Glomerular endothelial cell (primary cell): ENCODE measurements around the gene CD52. TPM values are rescaled to one million over a fixed set of nuclear protein-coding genes. Genes with fewer than 3 reads are reported as not detected.
"Not testable (repeated sequence)": the region's sequence is repeated elsewhere in the genome, so short reads cannot be mapped to it uniquely, and the experiment has no call there.

Experiments used
- DNase-seq: peaks from one replicate; pipeline ENCODE4 v3.0.0-alpha.2; 2011; ENCODE audit warnings: low read depth, low spot score; ENCODE audit errors: extremely low read depth
- total RNA-seq: library from RNA; depleted of rRNA; stranded (reverse); fragments of >200 nt; gene quantifications from 2 replicates; pipeline ENCODE4 v1.2.3, GENCODE V29; 2015

The CD52 gene
- total RNA-seq, 1 donor from 2014 or later, result not detected

DNA sequence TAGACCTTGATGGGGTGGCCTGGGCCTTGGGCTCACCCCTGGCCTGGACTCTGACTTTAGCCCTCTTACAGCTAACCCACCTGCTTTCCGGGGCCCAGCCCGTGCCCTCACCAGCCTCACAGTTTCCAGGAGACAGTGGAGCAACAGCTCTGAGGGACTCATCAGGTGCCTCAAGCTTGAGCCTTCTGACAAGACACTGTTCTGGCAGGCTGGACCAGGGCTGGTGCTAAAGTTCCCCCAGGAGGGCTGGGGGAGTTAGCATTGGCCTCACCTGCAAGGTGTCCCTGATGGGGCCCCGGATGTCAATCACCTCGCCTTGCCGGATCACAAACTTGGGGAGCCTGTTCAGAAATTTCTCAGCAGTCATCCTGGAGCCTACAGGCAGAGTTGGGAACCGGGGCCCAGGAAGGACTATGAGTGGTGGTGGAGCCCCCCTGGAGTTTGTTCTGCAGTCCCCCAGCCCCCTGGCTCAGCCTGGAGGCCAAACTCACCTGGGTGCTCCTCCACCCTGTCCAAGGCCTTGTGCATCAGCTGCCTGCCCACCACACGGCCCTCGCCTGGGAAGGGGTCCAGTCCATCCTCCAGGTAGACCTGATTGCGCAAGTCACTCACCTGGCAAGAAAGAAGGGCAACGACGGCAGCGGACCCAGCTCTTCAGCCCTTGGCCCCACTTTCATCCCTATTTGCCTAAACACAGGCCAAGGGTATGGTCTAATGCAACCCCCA, 33.7 kb upstream of the CD52 start:
- DNase-seq, result no peak

DNA sequence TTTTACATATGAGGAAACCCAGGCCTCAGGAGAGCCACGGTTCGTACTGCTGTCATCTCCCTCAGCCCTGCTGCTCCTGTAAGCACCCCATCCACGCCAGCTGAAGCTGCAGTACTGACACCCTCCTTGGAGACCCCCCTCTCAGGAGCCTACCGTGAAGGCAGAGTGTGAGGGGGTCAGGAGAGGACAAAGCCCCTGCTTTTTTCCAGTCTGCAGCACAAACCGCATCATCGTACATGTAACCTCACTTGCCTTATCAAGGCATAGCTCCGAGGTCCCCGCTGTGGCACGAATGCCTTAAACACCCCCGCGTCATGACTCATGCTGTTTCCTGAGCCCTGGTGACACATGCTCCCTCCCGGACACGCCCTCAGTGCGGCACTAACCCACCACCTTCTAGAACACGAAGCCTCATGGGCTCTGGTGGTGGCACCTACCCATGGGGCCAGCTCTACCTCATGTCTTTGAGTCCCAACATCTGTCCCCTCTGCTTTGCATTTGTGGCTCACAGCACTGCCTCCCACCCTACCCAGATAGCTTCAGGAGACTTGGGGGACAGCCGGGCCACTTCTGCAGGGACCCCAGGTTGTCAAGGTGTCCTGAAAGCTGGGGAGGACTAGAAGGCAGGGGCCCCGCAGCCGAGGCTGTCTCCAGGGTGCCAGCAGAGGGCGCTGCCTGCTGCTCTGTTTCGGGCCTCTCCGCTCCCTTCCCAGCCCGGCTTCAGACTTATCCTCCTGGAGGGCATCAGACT, 33.0 kb upstream of the CD52 start:
- no peak for DNase-seq

DNA sequence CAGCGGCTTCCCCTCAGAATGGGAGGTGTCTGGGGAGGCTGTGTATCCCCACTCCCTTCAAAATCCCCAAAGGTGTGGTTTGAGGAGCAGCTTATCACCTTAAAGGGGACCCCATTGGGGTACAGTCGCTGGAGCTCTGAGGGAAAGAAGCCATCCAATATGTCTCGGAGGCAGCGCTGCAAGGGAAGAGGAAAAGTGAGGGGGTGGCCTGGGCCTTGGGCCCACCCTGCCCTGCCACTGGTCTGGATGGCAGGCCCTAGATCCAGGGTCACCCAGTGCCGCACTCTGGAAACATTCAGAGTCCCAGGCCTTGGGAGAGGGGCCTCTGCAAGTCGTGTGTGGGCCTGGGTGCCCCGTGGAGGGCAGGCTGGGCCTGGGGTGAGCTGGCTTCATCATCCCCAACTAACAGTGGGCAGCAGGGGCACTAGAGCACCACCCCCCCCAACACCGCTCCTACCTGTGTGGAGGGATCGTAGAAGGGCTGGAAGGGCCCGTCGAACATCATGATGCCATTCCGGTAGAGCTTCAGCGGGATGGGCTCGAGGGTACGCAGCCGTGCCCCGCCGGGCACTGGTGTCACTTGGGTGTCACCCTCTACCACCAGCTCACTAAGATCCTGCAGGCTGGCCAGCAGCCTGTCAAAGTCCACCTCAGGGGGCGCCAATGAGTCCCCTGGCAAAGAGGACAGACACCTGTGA, 32.2 kb upstream of the CD52 start:
- no peak for DNase-seq

DNA sequence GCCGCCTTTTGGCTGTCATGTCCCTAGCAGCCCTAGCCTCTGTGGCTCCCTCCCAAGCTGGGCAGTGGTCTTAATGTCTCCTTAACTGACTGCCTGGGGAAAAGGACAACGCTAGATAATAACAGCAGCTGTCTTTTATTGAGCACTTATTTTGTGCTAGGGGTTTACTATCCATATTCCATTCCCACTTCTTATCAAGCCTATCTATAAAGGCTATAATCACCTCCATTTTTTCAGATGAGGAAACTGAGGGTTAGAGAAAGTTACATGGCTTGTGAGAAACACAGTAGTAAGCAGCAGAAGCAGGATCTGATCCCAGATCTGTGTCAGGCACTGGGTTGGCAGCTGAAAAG, 31.7 kb upstream of the CD52 start:
- no peak for DNase-seq

DNA sequence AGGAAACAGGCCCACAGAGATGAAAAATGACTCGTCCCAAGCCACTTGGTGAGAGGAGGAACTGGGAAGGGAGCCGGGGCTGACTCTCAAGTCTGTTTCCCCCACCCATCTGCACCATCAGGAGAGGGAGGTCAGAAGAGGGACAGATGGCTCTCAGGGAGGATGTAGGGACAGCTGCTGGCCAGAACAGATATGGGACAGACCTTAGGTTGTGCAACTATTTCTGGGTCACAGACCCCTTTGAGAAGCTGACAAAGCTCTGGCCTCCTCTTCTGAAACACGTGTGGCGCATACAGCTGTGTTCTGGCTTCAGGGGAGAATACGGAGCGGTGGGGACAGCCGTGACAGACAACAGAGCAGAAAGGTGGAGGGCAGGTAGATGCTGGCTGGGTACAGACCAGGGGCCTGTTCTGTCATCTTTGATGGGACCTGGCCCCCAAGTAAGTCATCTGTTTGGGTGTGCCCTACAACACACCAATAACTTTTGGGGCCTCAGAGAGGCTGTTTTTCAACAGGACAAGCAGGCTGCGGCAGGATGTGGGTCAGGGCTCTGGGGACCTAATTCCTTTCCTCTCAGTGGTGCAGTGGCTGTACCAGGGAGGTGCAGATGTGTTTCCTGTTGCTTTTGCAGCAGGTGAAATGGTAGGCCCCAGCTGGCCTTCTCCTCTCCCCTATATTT, 30.6 kb upstream of the CD52 start:
- no peak for DNase-seq

DNA sequence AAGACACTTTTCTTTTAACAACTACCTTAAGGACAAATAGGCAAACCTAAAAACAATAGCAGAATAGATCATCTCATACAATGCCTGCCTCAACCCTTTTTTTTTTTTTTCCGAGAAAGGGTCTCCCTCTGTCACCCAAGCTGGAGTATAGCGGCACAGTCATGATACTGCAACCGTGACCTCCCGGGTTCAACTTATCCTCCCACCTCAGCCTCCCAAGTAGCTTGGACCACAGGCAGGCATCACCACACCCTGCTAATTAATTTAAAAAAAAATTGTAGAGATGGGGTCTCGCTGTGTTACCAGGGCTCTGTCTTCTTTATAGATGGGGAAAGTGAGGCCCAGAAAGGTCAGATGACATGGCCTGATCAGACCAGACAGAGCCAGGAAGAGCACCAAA, 29.9 kb upstream of the CD52 start:
- no peak for DNase-seq

DNA sequence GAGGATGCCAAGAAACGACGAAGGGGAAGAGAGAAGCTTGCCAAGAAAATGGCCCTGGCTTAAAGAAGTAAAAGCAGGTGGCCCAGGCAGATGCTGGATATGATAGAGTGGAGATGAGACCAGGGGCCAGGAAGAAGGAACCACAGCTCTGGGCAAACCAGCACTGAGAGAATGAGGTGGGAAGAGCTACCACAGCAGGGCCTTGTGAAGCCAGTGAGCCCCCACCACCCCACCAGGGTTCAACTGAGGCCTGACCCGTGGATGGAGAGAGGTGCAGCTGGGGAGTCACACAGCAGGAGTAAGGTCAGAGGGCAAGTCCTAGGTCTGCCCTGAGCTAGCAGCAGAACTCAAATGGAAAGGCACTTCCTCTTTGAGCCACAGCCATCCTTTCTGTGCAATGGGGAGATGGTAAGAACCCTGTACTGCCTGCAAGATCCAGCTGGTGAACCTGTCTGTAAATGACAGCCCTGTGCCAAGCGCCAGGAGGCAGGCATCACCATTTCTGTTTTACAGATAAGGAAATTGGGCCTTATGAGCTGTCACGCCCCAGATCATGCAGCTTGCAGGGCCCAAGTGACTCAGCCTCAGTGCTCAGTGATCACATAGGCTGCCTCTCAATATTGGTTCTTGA, 29.3 kb upstream of the CD52 start:
- no peak for DNase-seq

DNA sequence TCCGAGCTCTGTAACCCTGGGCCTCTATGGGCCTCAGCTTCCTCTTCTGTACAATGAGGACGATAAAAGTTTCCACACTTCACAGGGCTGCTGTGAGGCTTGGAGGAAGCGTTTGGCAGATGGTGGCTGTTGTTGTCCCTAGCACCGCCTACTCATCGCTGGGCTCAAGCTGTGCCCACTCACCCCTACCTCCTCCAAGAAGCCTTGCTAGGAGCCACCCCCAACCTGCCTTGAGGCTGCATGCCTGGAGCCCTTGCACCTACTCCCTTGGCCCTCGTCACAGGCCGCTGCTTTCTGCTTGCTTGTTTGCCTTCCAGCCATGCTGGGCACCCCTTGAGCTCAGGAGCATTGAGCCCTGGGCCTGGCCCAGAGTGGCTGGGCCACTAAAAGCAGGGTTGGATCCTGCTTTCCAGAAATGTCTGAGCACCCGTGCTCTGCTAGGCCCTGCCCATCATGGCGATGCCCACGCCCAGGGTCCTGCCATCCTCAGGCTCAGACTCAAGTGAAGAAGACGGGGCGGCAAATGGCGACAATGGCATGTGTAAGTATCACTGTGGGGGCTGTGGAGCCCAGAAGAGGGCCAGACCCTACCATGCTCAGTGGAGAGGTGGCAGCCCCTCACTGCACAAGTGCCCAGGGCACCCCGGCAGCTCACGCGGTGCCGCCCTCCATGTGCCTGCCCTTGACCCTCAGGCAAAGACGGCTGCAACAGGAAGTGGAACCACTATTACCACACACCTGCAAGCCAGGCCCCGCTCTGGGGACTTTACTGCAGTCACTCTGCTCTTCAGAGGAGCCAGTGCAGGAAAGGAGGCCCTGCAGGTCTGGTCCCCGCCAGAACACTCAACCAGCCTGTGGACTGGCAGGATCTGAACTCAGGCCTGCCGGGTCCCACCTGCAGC, 28.3 kb upstream of the CD52 start:
- no peak for DNase-seq

DNA sequence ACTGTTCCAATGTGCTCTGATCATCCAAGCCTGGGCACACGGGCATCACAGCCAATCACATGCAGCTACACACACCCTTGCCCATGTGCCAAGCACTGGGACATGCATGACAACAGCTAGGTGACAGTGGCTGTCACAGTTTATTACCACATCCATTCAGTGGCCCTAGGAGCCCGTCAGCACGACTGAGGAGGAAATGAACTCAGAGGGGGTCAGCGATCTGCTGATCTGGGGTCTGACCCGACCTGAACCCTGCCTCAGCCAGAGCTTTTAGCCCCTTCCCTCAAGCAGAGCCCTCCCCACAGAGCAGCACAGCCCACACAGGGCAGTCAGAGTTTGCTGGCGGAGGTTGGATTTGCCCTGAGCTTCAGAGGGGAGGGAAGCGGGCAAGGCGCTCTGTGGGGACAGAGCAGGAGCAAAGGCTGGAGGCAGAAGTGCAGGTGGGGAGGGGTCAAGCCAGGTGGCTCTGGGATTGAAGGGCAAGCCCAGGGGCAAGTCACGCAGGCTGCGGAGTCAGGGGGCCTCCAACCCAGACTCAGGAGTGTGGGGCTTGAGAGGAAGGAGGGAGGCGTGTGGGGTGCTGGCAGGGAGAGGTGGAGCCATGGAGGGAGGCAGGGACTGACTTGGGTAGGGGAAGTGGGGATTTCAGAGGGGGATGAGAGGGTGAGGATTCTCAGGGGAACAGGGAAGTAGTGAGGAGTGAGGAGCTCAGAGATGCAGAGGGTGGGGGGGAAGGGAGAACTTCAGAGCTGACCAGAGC, 27.5 kb upstream of the CD52 start:
- no peak for DNase-seq

DNA sequence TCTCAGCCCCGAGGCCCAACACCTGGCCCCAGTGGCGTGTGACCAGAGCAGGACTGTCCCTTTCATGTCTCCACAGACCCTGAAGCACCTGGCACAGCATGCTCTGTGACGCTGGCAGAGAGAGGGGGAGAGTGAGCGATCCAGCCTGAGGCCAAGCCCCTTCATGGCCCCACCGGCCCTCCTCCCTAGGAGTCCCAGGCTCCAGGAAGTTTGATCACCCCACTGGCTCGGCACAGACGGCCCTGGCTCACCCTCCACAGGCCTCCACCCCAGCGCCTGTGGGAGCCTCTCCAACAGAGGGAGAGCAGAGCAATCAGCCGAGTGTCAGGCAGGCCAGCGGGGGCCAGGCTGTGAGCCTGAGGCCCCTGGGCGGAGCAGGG, 26.9 kb upstream of the CD52 start:
- DNase-seq, result no peak

DNA sequence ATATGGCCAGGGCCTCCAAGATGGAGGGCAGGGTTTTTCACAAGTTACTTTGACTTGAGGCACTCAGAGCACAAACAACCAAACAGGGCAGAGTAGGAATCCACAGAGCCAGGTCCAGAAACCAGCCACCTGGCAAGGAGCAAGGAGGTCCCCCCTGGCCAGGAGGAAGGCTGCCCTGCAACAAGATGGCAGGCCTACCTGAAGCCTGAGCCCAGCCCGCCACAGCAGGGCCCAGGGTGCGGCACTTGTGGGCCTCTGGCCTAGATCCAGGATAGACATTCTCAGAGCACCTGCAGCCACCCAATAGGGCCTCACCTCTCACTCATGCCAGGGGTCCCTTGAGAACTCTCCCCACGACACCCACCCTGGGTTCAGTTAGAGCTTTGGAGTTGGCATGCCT, 26.3 kb upstream of the CD52 start:
- no peak for DNase-seq

DNA sequence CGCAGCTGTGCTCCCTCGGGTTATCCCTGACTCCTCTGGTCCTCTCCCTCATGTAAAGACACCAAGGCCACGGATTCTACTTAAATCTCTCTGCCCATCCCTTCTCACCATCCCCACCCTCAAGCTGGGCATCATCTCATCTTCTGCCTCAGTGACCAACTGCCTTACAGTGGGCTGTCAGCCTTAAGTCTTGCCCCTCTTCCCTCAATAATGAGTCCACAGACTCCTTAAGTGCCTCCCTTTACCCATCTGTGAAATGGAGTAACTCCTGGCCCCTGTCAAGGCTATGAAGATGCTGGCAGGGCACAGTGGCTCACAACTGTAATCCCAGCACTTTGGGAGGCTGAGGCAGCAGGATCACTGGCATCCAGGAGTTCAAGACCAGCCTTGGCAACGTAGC, 25.8 kb upstream of the CD52 start:
- DNase-seq, result no peak

DNA sequence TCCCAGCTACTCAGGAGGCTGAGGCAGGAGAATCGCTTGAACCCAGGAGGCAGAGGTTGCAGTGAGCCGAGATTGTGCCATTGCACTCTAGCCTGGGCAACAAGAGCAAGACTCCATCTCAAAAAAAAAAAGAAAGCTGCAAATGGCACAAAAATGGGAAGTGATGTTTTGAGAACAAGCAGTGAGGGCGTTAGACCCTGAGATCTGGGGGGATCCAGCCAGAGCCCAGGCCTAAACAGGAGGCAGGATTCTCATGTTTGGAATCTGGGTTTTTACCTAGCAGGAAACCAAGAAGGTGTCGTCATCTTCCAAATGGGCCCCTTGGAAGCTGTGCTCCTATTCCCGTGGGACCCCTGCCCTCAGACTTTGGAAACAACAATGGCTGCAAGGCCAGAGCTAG, 25.0 kb upstream of the CD52 start:
- not testable (repeated sequence) for DNase-seq

DNA sequence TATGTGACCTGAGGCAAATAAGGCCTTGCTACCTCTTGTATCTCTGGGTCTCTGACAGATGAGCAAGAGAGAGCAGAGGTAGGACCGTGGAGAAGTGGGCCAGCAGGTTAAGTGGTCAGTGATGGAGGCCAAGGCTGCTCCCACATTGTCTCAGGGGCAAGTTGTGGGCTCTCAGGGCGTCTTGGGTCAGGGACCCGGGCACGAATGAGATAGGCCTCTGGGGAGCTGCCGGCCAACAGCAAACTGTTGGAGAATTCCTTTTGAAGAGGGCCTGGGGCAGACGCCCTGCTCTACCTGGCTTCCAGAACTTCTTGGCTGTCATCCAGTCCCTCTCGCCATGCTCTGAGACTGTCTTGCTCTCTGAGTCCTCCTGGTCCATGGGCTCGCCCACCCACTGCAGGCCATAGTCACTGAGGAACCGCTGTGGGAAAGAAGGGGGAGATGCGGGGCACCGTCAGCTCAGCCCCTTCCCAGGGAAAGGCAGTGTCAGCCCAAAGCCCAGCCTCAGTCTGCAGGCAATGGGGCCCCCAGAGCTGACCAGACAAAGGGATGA, 23.8 kb upstream of the CD52 start:
- no peak for DNase-seq

DNA sequence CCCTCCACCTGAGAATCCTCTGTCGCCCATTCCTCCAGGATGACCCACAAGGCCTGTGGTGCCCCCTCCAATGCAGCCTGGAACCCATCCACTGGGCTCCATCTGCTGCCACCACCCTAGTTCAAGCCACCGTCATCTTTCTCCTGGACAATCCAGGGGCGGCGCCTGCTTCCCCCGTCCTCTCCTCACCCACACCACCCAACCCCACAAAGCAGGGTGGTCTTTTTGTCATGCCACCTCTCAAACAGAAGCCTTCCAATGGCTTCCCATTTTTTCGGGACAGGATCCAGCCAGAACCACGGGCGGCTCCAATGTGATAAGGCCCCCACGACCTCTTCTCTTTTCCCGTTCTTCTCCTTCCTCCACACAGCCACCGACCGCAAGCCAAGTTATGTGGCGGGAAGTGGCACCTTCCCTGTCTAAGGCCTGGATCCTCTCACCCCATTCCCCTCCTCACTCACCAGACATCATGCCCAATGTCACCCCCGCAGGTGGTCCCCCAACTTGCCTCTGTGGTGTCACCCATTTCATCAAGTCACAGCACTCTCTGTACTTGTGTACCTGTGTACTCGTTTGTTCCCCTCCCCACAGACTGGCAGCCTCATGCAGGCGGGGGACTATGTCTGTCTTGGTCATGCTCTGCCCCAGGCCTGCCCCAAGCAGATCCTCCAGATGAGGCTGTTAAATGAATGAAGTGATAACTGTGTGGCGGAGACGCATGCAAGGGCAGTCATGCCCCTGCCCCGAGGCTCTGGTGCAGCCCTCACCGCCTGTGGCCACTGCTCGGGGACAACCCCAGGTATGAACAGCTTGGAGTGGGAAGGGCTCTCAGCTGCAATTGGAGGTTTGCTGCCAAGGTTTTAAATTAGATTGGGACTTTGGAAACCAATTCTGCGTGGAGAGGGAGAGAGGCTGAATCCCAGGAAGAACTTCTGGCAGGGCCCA, 22.3 kb upstream of the CD52 start:
- no peak for DNase-seq

DNA sequence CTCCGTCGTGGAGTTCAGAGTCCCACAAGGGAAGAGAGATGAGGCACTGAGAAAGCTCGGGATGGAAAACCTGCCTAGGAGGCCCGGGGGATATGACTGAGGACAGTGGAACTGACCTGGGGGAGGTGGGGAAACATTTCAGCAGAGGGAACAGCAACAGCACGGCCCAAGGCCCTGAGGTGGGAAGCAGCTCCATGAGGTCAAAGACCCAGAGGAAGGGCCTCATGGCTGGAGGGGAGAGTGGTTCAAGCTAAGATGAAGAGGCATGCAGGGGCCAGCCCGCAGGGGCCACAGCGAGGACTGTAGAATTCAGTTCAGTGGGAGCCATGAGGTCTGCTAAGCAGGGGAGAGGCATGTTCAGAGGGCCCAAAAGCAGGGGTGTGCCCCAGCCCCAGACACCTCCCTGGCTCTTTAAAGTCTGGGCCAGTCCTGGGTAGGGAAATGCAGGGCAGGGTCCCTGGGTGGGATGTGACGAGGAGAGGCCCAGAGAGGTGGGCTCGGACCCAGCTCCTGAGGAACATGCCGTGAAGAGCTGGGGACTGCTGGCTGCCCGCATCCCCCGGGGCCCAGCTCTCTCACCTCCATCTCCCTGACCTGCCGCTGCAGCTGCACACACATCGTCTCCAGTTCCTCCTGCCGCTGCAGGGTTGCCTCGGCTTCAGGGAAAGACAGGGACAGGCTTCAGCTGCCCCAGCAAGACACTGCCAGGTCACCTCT, 21.3 kb upstream of the CD52 start:
- no peak for DNase-seq
